Stimulated activated CD4-positive, alpha-beta T cell treated with anti-CD3 and anti-CD28 coated beads, Interleukin-4, amount 100 ng/mL, for 24 hours (primary cell): ENCODE results near the gene ODAPH.

Experiments
- DNase-seq: peaks from one replicate; pipeline ENCODE4 v3.0.0-alpha.2; 2020

ODAPH gene

DNA sequence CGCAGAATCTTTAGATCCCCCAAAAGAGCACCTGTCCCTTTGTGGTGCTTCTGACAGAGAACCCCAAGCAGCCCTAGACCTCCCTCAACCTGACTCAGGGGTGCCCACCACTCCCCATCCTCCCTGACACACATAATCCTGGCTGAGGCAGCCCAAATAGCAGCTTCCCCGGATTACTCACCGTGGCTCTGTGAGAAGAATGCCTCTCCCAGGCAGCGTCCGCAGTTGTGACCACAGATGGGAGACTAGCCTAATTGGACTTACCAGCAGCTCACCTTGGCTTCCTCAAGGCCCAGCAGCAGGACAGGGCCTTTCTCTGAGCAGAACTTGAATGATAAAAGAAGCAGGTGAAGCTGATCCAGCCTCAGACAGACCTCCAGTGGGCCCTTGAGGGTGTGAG, 10.3 kb upstream of the ODAPH start:
- no peak for DNase-seq

DNA sequence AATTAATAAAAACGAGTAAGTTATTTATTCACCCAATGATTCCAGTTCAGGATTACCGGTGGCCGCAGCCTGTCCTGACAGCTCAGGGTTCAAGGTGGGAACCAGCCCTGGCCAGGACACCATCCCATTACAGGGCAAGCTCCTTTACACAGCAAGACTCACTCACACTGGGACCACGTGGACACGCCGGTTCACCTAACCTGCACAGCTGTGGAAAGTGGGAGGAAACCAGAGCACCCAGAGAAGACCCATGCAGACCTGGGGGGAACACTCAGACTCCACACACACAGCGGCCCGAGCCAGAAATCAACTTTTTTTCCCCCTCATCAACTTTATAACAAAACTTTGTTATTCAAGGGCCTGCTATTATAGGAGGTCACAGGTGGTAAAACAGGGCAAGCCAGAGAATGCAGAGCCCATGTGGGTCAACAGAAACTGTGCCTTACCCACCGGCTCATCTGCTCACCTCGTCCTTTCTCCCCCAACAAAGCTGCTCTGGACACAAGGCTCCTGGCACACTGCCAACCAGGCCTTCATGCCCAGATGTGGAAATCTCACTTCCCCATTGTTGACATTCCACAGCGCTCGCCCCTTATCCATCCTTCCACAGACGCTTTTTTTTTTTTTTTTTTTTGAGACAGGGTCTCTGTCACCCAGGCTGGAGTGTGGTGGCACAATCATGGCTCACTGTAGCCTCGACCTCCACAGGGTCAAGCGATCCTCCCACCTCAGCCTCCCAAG, 8.0 kb upstream of the ODAPH start:
- no peak for DNase-seq

DNA sequence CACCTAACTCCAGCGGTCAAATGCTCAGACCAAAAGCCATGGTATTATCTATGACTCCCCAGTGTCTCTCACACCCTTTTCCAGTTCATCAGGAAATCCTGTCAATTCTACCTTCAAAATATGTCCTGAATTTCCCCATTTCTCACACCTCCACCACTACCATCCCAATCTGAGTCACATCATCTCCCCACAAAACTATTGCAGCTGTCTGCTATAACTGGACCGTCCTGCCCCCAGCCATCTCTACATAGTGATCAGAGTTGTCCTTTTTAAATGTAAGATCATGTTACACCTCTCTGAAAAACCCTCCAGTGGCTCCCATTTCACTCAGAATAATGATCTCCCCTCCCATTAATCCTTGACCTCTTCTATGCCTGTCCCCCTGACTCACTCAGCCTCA, 6.8 kb upstream of the ODAPH start:
- DNase-seq: no peak

DNA sequence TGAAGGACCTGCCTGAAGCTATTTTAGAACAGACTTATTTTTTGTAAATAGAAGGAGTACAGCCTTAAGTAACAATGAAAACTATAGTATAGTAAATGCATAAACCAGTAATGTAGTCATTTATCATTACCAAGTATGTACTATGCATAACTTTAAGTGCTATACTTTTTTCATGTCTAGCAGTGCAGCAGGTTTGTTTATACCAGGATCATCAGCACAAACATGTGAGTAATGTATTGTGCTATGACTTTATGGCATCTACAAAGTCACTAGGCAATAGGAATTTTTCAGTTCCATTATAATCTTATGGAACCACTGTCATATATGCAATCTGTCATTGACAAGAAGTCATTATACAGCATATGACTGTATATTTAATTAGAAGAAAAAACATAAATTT, 3.4 kb upstream of the ODAPH start:
- no peak for DNase-seq

DNA sequence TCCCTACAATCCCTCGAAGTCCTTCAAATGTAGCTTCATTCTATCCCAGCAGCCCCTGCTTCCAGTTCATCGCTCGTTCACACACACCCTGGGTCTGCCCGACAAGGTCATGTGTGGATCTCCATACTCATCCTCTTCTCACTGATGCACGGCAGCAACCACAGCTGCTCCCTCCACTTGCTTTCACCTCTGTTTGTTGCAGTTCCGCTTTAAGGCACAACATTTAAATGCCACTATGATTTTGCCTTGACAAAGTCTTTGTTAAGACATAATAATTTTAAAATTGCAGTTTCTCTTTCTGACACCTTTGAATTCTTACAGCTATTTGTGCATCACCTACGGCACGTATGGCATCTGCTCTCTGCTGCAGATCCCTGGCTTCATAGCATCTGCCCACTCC, 1.8 kb downstream of the ODAPH start:
- no peak for DNase-seq

DNA sequence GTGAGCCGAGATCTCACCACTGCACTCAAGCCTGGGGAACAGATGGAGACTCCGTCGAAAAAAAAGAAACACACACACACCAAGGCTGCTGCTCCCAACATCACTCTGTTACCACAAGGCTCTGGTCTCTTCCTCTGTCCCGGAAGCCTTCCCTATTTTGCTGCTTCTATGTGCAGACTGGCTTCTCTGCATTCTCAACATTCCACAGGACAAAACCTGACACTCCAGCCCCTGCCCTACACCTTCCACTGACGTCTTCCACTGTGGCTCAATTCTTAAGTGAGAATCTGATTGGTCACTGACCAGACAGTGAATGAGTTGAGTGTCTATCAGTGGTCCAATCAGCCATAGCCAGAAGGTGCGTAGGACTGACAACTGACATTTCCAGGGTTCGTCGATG, 5.9 kb downstream of the ODAPH start:
- no peak for DNase-seq

DNA sequence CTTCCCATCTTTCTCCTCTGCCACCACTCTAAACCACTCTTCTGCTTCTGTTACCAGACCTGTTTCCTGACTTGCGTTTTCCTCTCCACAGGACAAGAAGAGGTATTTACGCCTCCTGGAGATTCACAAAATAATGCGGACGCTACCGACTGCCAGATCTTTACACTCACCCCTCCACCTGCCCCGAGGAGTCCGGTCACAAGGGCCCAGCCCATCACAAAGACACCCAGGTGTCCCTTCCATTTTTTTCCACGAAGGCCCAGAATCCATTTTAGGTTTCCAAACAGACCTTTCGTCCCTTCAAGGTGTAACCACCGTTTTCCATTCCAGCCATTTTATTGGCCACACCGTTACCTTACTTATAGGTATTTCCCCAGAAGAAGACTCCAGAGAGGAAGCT, 8.2 kb downstream of the ODAPH start:
- no peak for DNase-seq

DNA sequence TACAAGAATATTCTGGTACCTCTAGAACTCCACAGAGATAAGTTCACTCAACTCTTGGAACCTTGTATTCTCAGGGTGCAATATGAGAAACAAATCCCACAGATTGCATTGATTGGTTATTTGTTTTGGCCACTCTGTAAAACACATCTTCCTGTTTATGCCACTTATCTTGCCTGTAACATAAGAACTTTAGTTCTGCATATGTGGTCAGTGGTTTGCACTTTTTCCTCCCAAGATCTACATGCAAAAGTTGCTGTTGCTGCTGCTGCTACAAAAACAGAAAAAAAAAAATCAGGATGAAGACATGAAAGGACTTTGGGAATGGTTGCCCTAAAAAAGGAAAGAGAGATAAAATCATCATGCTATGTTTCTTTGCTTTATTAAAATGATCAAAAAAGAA, 9.6 kb downstream of the ODAPH start:
- no peak for DNase-seq

DNA sequence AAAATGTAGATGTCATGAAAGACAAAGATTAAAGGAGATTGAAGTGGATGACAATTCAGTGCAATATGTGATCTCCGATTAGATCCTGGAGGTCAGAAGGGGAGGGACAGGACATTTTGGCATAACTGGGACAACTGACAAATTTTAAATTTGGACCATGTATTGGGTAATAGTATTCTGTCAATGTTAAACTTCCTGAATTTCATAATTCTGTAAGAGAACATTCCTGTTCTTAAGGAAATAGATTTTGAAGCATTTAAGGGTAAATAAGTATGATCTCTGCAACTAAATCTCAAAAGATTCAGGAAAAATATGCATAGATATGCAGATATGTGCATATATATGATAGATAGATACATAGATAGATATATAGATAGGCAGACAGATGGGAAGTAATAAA, 11.0 kb downstream of the ODAPH start:
- no peak for DNase-seq

DNA sequence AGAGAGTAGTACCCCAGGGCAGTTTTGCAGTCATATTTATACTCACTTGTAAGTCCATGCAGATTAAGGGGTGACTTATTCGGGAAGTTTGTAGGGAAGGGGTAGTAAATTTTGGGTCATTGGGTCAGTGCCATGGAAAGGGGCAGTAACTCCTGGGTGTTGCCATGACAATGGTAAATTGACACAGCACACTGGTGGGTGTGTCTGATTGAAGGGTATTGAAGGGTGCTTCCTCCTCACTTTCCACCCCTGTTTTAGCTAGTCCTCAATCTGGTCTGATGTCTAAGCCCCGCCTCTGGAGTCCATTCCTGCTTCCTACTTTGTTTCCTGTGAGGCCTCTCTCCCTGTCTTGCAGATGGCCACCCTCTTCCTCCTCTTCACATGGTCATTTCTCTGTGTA, 11.9 kb downstream of the ODAPH start:
- DNase-seq: no peak

DNA sequence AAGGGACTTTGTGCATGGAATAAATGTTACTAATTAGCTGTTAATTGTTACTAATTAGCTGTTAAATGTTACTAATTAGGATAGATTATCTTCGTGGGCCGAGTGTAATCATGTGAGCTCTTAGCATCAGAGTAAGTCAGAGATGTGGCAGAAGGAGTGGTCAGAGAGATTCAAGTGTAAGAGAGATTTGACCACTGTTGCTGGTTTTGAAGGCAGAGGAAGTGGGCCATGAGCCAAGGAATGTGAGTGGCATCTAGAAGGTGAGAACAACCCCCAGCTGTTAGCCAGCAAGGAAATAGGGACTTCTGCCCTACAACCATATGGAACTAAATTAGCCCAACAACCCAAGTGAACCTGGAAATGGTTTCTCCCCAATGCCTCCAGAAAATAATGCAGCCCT, 28.2 kb downstream of the ODAPH start:
- no peak for DNase-seq

DNA sequence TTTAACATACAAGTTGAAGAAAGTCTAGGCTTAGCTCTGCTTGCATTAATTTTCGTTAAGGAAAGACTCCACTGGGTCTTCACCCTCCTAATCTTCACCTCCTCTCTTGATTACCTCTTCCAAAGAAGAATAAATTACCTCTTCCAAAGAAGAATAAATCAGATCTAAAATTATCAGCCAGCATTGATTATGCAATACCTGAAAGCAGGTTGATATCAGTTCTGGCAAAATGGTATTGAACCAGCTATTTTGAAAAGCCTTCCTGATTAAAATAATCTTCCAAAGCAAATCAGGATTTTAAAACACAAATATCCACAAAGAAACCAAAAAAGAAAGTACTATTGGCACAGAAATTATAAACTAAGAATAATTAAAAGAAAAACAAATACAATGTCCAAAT, 37.5 kb downstream of the ODAPH start:
- no peak for DNase-seq

DNA sequence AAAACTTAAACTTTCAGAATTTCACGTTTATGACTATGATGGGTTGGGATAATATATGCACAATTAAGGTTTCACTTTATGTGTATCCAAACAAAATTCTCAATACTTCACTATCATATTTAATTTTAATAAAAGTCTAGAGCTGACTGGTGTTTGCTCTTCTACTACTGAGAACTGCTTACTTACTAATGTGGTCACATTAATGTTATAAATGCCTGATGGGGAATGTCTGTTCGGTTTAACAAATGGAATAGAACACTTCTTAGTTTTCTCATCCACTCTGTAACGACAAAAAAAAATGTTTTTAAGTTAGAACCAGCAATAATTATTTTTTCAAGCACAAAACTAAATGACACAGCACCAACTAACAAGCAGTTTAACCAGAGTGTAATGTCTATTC, 40.2 kb downstream of the ODAPH start:
- DNase-seq: no peak

DNA sequence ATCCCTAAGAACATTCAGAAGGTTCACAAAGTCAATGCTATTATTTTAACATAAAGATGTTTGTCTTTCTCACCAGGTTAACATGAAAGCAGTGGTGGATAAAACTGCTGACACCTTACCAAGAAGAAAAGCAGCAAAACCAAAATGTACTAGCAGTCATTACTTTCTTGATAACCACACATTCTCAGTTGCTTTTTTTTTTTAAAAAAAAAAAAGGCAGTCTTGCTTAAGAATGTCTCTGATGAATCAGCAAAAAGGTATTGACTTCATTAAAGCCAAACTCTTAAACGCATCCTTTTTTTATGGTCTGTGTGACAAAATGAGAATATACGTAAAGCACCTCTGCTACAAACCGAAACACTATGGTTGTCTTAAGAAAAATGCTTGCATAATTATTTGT, 42.5 kb downstream of the ODAPH start:
- DNase-seq: no peak

DNA sequence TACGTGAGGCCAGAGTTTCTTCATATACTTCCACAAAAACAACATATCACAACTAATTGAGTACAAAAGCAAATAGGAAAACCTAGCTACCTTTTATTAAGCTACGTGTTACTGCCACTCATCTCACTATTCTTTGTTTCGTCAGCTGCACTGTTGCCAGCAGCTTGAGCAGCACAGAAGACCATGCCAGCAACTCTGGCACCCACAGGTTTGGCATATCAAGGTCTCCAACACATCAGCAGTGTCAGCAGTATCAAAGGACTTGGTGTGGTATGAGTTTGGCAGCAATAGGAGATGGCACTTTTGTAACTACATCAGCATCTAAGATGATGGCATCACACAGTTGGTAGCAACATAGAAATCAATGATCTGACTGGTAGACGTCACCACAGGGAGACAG, 43.8 kb downstream of the ODAPH start:
- DNase-seq: no peak

DNA sequence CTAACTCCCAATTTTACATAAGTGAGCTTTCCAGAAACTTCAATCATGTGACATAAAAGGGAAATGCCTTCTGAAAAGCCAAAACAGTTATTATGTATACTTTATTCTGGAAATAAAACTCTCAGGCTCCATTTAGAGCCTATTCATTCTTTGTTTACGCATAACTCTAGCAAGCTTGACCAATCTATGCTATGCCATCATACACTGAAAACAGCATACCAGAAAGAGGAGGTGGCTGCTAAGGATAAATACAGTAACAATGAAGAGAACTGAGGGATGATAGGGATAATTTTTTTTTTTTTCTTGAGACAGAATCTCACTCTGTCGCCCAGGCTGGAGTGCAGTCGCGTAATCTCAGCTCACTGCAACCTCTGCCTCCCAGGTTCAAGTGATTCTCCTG, 50.1 kb downstream of the ODAPH start:
- DNase-seq: no peak

DNA sequence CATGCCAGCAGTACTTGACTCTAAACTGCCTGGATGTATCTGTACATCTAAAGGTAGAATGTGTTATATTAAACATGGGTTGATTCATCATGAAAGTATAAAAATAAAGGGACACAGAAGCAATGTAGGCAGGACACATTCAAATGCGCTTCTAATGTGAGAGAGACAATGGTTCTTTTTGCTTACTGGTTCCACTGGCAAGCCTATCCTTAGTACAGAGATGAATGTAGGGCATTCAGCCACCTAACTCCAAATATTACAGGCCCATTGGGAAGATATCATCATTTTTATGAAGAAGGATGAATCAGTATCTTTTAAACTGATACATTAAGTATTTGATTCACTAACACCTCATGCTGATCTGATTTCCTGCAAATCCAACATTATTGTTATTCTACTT, 56.4 kb downstream of the ODAPH start:
- DNase-seq: no peak
